Amygdala (tissue), 56 donors: ENCODE data around the gene LIN9.
"Not testable (repeated sequence)": the region's sequence is repeated elsewhere in the genome, so short reads cannot be mapped to it uniquely, and the experiment has no call there.

Source experiments
- DNase-seq, 56 donors: peaks; one replicate each; lab custom pipeline; 2025; lab: John Stamatoyannopoulos, UW

The LIN9 gene

DNA sequence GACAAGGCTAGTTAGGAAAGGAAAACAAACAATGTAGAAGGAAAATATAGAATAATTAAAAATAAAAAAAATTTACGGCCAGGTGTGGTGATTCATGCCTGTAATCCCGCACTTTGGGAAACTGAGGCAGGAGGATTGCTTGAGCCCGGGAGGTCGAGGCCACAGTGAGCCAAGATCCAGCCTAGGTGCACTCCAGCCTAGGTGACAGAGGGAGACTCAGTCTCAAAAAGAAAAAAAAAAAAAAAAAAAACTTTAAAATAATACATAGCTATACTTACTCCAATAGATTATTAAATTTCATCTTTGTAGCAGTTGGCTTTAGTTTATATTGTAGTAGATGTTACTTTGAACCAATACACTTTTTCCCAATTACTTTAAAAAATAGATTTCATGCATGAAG is 32.0 kb downstream of the LIN9 start:
- DNase-seq: no peak

DNA sequence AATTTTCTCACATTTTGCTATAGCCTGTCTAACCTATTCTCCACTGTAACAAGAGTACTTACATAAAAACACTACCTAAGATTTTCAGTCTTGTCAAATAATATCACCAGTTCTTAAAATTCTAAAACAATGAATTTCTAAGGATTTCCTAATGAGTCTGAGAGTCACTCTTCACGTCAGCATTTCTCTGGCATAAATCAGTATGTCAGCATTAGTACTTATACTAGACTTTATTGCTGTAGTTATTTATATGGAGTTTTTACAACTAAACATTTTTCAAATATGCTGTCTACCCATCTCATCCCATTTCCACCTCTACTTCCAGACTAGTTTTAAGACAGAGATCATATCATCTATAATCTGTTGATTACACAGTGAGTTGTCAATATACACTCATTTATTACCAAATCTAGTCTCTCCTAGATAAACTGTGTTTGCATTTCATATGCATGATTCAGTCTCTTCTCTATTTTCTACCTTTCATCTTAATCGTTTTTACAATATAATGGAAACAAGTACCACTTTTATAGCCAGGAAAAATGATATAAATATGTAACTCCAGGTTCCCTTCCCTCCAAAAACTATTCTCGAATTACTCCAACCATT is 32.8 kb downstream of the LIN9 start:
- DNase-seq: no peak

DNA sequence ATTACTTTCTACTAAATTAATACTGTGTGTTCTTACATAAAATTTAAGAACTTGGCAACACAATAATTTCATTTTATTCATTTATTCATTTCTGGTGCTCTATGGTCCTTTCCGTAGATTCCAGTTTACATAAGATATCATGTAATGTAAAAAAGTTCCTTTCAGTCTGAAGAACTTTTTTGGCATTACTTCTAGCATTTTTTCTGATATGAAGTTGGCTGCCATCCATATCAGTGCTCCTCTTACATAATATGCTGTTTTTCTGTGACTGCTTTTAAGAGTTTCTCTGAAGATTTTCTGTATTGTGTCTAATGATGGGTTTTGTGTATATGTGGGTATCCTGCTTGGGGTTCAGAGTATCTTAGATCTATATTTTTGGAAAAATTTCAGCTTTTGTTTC is 34.8 kb downstream of the LIN9 start:
- no peak for DNase-seq

DNA sequence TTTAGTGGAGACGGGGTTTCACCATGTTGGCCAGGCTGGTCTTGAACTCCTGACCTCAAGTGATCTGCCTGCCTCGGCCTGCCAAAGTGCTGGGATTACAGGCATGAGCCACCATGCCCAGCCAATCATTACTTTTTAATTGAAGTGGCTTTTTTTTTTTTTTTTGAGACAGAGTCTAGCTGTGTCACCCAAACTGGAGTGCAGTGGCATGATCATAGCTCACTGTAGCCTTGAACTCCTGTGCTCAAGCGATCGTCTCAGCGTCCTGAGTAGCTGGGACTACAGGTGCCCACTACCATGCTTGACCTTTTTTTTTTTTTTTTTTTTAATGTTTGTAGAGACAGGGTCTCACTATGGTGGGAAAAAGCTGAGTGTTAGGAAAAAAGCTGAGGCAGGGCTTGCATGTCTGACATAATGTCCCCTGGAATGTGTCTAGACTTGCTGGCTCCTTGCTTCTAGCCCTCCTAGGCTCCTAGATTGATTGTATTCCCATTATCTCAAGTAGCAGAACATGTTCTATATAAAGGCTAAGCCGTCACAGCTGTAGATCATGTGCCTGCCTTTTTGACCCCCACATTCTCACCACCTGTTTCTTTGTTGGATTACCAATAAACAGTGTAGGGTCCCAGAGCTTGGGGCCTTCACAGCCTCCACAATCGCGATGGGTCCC is 36.6 kb downstream of the LIN9 start:
- not testable (repeated sequence) for DNase-seq

DNA sequence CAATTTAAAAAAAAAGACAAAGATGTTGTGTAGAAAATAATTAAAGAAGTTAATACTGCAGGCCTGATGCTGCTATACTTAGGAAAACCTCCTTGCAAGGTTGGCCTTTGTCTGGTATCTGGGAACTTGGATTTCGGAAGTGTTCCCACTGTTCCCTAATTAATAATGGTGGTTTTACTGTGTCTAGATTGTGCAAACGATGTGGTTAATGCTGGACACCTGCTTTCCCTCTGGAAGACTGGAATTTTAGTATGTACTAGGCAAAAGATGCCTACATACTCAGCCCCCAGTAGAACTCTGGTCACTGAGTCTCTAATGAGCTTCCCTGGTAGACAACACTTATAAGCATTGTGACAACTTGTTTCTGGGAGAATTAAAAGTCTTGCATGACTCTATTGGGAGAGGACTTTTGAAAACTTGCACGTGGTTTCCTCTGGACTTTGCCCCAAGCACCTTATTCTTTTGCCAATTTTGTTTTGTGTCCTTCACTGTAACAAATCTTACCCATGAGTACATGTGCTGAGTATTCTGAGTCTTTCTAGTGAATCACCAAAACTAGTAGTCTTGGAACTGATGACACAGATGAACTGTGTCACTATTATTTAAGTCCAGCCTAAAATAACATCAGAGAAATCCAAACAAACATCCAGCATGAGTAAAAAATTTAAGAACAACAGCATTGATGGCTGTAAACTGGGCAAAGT is 40.4 kb downstream of the LIN9 start:
- no peak for DNase-seq

DNA sequence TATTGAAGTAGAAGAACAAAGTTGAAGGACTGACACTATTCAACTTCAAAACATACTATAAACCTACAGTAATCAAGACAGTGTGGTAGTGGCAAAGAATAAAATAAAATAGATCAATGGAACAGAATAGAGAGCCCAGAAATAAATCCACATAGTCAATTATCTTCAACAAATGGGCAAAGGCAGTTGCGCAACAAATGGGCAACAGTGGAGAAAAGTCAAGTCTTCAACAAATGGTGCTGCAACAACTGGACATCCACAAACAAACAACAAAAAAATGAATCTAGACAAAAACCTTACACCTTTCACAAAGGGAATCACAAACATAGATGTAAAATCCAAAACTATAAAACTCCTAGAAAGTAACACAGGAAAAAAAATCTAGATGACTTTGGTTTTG is 47.1 kb downstream of the LIN9 start:
- no peak for DNase-seq

DNA sequence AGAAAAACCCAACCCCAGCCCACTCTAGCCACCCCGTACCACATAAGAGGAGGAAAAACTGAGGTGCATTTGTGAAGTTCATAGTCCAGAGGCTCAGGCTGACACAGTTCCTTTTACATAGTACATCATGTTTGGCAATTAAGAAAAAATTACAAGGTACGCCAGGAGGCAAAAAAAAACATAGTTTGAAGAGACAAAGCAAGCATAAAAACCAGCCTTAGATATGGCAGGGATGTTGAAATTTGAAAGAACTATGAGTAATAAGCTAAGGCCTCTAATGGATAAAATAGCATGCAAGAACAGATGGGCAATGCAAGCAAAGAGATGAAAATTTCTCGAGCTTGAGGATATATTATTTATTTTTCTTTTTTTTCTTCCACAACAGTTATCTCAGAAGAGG is 53.6 kb downstream of the LIN9 start:
- DNase-seq: no peak

DNA sequence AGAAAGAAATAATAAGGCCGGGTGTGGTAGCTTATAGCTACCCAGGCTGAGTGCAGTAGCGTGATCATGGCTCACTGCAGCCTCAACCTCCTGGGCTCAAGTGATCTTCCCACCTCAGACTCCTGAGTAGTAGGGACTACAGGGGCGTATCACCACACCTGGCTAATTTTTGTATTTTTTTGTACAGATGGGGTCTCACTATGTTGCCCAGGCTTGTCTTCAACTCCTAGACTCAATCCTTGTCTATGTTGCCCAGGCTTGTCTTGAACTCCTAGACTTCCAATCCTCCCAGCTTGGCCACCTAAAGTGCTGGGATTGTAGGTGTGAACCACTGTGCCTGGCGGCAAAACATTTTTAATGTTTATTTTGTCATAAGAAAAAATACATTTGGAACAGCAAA is 55.0 kb downstream of the LIN9 start:
- DNase-seq: no peak

DNA sequence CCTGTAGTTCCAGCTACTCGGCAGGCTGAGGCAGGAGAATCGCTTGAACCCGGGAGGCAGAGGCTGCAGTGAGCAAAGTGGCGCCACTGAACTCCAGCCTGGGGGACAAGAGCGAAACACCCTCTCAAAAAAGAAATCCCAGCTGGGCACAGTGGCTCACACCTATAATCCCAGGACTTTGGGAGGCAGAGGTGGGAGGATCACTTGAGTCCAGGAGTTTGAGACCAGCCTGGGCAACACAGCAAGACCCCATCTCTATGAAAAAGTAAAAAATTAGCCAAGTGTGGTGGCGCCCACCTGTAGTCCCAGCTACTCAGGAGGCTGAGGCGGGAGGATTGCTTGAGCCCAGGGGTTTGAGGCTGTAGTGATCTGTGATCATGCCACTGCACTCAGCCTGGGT is 56.1 kb downstream of the LIN9 start:
- DNase-seq: not testable (repeated sequence)

DNA sequence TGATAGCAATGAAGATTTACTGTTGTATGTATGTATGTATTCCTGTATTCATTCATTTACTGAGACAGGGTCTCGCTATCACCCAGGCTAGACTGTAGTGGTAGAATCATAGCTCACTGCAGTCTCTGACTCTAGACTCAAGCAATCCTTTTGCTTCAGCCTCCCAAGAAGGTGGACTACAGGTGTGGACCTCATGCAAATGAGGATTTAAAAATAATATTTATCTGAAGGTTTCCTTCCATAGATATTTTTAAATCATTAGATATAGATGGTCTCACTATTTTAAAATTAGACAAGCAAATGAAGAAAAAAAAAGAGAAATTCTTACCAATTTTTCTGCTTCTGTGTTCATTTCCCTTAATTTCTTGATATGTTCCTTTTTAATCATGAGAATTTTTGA is 58.5 kb downstream of the LIN9 start:
- no peak for DNase-seq

DNA sequence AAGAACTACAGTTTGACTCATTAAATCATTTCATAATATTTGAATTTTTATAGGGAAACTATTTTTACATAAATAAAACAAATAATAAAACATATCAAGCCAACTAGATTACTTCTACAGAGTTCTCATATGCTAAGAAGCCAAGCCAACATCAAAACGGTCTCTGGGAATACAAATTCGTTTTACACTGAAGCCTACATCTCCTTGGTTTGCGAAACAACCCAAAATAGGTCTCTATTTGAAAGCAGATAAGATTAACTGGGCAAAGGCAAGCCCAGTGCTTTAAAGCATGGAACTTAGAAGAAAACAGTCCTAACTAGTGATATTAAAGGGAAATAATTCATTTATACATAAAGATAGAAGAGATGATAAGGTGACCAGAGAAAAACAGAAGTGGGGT is 60.2 kb downstream of the LIN9 start:
- DNase-seq: no peak

DNA sequence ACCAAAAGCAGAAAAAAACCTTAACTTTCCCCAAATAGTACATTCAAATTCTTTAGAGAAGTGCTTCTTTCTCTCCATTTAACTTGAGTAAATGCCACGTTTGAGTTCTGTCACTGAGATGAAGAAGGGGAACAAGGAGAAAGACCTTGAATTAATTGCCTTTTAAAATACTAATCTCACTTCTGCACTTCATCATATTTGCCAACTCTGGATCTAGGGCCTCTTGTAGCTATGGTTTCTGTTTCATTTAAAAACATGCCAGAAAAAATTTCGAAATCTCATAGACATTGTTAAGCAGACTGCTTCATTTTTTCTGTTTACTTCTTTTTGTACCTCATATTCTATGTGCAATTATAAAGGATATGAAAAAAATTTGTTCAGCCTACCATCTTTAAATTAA is 60.9 kb downstream of the LIN9 start:
- no peak for DNase-seq

DNA sequence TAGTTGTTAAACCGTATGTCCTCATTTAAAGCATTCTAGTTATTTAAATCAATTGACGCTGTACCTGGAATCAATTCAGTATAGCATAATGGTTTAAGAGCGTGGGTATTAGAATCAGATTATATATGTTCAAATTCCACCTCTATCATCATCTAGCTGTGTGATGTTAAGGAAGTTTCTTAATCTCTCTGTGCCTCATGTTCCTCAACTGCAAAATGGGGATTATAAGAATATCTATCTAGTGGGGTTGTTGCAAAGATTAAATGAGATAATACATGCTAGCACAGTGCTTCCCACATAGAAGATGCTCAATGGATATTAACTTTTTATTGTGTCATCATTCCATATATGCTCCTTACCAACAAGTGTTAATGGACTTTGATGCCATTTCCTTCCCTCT is 69.5 kb downstream of the LIN9 start:
- DNase-seq: no peak

DNA sequence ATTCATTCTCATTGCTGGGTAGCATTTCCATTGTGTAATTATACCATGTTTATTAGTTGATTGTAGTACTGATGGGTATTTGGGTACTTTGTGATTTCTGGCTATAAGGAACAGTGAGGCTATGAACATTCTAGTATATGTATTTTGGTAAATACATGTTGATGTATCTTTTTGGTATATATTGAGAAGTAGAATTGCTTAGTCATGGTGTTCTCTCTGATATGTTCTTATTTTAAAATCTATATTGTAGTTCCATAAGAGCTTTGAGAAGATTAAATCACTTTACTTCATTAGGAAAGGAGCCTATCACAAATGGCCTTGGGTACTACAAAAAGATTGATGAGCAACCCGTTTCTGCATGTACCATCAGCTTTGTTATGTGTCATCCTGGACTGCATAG is 72.1 kb downstream of the LIN9 start:
- no peak for DNase-seq

DNA sequence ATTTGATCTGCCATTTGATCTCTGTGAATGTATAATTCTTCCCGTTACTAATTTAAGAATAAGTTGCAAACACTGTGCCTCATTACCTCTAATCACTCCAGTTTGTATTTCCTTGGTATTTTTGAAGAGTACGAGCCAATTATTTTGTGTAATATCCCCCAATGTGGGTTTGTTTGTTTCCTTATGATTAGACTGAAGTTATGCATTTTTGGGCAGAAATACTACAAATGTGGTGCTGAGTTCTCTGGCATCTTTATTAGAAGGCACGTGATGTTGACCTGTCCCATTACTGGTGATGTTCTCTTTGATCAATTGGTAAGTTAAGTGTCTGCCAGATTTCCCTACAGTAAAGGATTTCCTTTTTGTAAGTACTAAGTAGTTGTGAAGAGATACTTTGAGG is 75.2 kb downstream of the LIN9 start:
- DNase-seq: no peak

DNA sequence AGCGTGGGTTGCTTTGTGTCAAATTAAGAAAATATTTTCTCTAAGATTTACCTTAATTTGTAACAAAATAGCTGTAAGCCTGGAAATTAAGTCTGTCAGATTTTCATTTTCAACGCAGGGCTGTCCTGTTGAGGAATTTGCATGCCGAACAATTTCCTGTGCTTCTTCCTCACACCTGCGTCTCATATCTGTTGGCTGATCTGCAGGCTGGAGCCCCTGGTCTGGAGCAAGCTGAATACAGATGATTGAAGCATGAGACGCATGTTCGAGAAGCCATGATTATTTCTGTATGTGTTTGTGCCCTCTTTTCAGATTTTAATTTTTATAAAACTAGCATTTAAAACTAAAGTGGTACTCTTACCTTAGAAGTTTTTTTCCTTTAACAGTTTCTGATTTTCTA is 75.7 kb downstream of the LIN9 start:
- DNase-seq: no peak

DNA sequence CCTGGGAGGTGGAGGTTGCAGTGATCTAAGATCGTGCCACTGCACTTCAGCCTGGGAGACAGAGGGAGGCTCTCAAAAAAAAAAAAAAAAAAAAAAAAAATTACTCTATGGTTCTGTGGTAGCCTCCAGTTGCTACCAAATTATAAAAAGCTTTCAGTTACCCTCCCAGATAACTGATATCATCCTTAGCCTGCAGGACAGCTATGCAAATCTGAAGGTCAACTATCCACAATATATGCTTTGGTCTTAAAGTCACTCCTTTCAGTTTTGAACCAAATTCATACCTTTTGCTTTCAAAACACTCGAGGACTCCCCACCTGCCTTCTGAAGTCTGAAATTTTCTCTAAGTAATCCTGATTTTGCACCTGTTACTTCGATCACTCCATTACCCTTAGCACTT is 82.4 kb downstream of the LIN9 start:
- DNase-seq: no peak

DNA sequence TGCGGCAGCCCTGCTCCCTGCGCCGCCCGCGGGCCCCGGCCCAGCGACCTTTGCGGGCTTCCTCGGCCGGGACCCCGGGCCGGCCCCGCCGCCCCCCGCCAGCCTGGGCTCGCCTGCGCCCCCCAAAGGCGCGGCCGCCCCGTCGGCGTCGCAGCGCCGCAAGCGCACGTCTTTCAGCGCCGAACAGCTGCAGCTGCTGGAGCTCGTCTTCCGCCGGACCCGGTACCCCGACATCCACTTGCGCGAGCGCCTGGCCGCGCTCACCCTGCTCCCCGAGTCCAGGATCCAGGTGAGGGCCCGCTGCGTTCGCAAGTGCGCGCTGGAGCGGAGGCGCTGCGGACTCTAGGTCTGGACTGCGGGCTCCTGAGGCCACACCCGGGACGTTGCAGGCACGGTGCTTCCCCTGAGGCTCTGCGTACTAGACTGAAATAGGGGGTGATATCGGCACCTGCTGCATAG is 85.1 kb downstream of the LIN9 start:
- DNase-seq: no peak

DNA sequence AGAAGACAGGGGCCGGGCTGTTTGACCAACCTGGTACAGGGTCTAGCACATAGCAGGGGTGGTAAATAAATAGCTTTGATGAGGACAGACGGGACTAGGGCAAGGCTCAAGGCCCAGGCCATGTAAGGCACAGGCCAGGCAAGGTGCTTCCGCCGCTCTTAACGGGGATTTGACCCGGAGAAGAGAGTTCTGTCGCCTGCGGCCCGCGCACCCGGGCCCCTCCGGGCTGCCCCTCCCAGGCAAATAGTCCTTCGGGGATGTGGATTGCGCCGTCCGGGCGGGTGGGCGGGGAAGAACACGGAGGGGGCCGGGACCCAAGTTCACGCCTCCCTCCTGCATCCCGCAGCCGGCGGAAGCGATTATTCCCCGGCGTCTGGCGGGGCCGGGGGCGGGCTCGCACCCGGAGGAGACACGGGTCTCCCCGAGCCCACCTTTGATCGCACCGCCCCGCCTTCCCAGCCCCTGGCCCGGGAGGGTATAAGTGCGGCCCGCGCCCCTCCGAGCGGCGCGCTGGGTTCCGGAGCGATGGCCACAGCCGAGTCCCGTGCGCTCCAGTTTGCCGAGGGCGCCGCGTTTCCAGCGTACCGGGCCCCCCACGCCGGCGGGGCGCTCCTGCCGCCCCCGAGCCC is 85.7 kb downstream of the LIN9 start, which contains the start of gene MIXL1:
MIXL1 (plus strand) TSS at position 508 of the 629 bp plus-strand sequence; CDS start at position 526, 18 bp downstream.
- no peak for DNase-seq

DNA sequence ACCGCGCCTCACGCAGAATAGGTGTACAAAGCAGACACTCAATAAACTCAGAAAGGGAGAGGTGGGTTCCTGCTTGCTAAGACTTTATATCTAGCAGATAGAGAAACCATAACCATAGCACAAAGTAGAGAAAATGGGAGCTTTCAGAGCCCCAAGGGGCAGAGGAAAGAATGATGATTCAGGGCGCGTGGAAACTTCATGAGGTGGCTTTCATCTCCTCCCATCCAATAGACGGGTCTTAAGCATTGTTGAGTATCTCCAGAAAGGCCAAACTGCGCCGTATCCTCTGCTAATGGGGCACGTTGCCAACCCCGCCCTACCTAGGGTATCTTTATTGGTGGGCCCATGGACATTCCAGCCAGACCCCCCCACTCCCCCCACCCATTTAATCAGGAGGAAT is 86.3 kb downstream of the LIN9 start:
- DNase-seq: no peak

DNA sequence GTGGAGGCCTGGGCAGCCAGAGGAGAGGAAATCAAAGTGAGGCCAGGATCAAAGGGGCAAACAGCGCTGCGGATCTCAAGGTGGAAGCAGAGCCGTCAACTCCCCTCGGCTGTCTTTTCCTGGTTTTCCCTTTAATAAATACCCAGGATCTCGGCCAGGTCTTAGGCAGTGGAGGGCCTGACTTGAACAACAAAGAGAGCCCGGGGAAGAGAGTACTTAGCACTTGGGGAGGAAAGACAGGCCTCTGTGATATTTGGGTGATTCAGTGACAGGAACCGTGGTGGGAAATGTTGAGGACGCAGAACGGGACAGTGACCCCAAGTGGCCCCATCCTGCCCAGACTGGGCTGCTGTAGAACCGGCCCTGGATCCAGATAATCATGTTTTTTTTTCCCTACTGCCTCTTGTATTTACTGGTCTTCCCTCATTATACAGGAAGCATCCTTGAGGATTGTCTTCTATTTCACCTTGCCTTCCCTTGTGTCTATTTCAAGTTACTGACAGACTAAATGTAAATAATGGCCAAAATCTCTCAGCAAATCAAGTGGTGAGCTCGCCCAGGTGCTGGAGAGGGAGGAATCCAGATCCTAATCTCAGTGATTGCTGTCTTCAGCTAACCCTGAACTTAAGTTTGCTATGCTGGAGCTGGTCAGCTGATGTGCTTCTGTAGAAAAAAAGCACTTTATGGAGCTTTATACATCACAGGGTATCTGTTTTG is 88.3 kb downstream of the LIN9 start:
- no peak for DNase-seq
